K562 (cell line): ENCODE data around the gene MARS1. TPM values are rescaled to one million over a fixed set of nuclear protein-coding genes. Genes with fewer than 3 reads are reported as not detected.

Source experiments
- ATF7 ChIP-seq: fragments of 450-650 bp; IDR thresholded peaks from 2 replicates; pipeline ENCODE4 v1.7.1; 2014; ENCODE audit warnings: mild to moderate bottlenecking, moderate library complexity
- CEBPG ChIP-seq, 3 experiments: fragments of 200-800 bp in 1 of 3; sonication (Bioruptor generic) in 1 of 3; sonication (generic) in 1 of 3; formaldehyde crosslinking in 1 of 3; IDR thresholded peaks in 2 of 3; conservative IDR thresholded peaks in 1 of 3; 2 replicates each; pipeline versions ENCODE4 v1.6.1 to v1.8.0; 2016 to 2022; ENCODE audit warnings: missing compliant biosample characterization in 2 of 3, missing genetic modification characterization in 2 of 3, mild to moderate bottlenecking in 1 of 3, missing genetic modification reagents in 1 of 3
- CHAMP1 ChIP-seq: fragments of 450-650 bp; IDR thresholded peaks from 2 replicates; pipeline ENCODE4 v1.6.1; 2016; ENCODE audit warnings: mild to moderate bottlenecking
- CTBP1 ChIP-seq: fragments of 450-650 bp; IDR thresholded peaks from 2 replicates; pipeline ENCODE4 v1.6.1; 2016; ENCODE audit warnings: borderline replicate concordance
- CTCF ChIP-seq, 3 experiments: IDR thresholded peaks in 2 of 3; conservative IDR thresholded peaks in 1 of 3; 2 replicates each; pipeline ENCODE4 v1.5.1; 2011 to 2012; ENCODE audit warnings: low read length in 3 of 3, mild to moderate bottlenecking in 3 of 3, control low read depth in 2 of 3, improper control_type of control experiment in 1 of 3, inconsistent platforms in 1 of 3, low read depth in 1 of 3, mixed read lengths in 1 of 3, moderate library complexity in 1 of 3; ENCODE audit not compliant: insufficient read depth in 2 of 3
- HDAC2 ChIP-seq: fragments of 450-650 bp; IDR thresholded peaks from 2 replicates; pipeline ENCODE4 v1.6.1; 2016; ENCODE audit warnings: mild to moderate bottlenecking
- HMGN3 ChIP-seq: IDR thresholded peaks from 2 replicates; pipeline ENCODE4 v1.6.1; 2011; ENCODE audit warnings: borderline replicate concordance, low read depth, mild to moderate bottlenecking, mixed read lengths, low read length; ENCODE audit not compliant: insufficient read length; ENCODE audit errors: extremely low read depth
- POLR2H ChIP-seq: IDR thresholded peaks from 2 replicates; pipeline ENCODE4 v1.6.1; 2016; ENCODE audit warnings: missing genetic modification characterization, low read depth, mild to moderate bottlenecking, control low read depth, missing compliant biosample characterization, moderate library complexity
- SLC30A9 ChIP-seq: fragments of 250-450 bp; sonication (Bioruptor Pico); IDR thresholded peaks from 2 replicates; pipeline ENCODE4 v1.8.0; 2022; ENCODE audit warnings: mild to moderate bottlenecking, moderate library complexity
- SP1 ChIP-seq: sonication (generic); formaldehyde crosslinking; IDR thresholded peaks from 2 replicates; pipeline ENCODE4 v1.8.1; 2022; ENCODE audit warnings: mild to moderate bottlenecking, missing genetic modification reagents
- TAF1 ChIP-seq: IDR thresholded peaks from 2 replicates; pipeline ENCODE4 v1.6.1; 2011; ENCODE audit warnings: mild to moderate bottlenecking, low read length, moderate library complexity; ENCODE audit not compliant: insufficient read depth, control insufficient read depth, severe bottlenecking; ENCODE audit errors: extremely low read depth
- TEAD4 ChIP-seq, 2 experiments: sonication (generic) in 1 of 2; formaldehyde crosslinking in 1 of 2; IDR thresholded peaks; 2 replicates each; pipeline versions ENCODE4 v1.6.1 to v1.8.0; 2012 to 2022; ENCODE audit warnings: borderline replicate concordance in 1 of 2, inconsistent platforms in 1 of 2, low read length in 1 of 2, mild to moderate bottlenecking in 1 of 2, missing genetic modification reagents in 1 of 2
- VEZF1 ChIP-seq: fragments of 200-800 bp; sonication (Bioruptor generic); IDR thresholded peaks from 2 replicates; pipeline ENCODE4 v1.6.1; 2017; ENCODE audit warnings: missing genetic modification characterization, missing compliant biosample characterization
- ZNF592 ChIP-seq: fragments of 450-650 bp; IDR thresholded peaks from 2 replicates; pipeline ENCODE4 v1.6.1; 2017; ENCODE audit warnings: antibody characterized with exemption, mild to moderate bottlenecking
- polyA plus RNA-seq, 8 experiments: library from polyadenylated mRNA; depleted of rRNA in 4 of 8; stranded (reverse) in 5 of 8; unstranded in 3 of 8; fragments of >200 nt; fragmentation: Nextera tagmentation in 2 of 8; fragmentation: Illumina TruSeq in 1 of 8; extraction: Ambion mirVana in 2 of 8; extraction: Trizol in 1 of 8; gene quantifications; 2 replicates each; pipeline versions ENCODE4 v1.2.1 to v1.2.3, GENCODE V29; 2011 to 2014; ENCODE audit warnings: inconsistent platforms in 1 of 8, missing spikeins in 1 of 8
- total RNA-seq, 7 experiments: library from RNA; depleted of rRNA in 6 of 7; stranded (reverse); fragments of >200 nt in 6 of 7; fragmentation: Illumina TruSeq in 2 of 7; extraction: Trizol in 2 of 7; gene quantifications; 2 replicates each; pipeline versions ENCODE4 v1.2.1 to v1.2.3, GENCODE V29; 2011 to 2021; ENCODE audit warnings: low replicate concordance in 1 of 7

The MARS1 gene
- total and polyA plus RNA-seq, 9 of the 15 experiments (the other 6 are each of a cell fraction or from before 2014, with no cell fraction given) = 117 to 382 (median 220) TPM

- TF ChIP-seq HMGN3 (peak; percentile 44), CHAMP1 (0 out of 2 replicates have a peak, but pooled peaks have one; percentile 38), CTCF (IDR thresholded peaks at IDR 0.05 in 2 of 3, conservative IDR thresholded peaks at IDR 0.05 in 1 of 3; ENCODE audit: insufficient read depth in 2 of 3, low read depth in 1 of 3, low read length in 3 of 3) (peak in 1 of 3 experiments; percentile 26; a peak in 2 of 6 replicates), ATF7 (peak; percentile 84), CEBPG (CRISPR knock-in tag; IDR thresholded peaks at IDR 0.05) (peak; percentile 69; the same call in 1 of the 2 replicates), CEBPG (tag; conservative IDR thresholded peaks at IDR 0.05 in 1 of 2, IDR thresholded peaks at IDR 0.05 in 1 of 2) (peak; percentile 32 to 68; a peak in 2 of 4 replicates), ZNF592 (peak; percentile 93), TEAD4 (IDR thresholded peaks at IDR 0.05; ENCODE audit: low read length) (peak; percentile 12), TEAD4 (CRISPR knock-in tag; IDR thresholded peaks at IDR 0.05; ENCODE audit: borderline replicate concordance) (no peak), SP1 (CRISPR knock-in tag) (peak; percentile 74), HDAC2 (peak; percentile 89), VEZF1 (CRISPR knock-in tag) (peak; percentile 100), SLC30A9 (0 out of 2 replicates have a peak, but pooled peaks have one; percentile 40), CTBP1 (peak; percentile 77), POLR2H (tag) (peak; percentile 50), TAF1 (peak; percentile 26)
Measured at GRCh38 chr12:57522011-57522886, 34.4 kb downstream of the MARS1 start, which contains the start of gene MBD6 (continued).
